Posterior vena cava (tissue), 2 donors: ENCODE data around the gene IQGAP2. TPM values are rescaled to one million over a fixed set of nuclear protein-coding genes. Genes with fewer than 3 reads are reported as not detected.
"Not testable (repeated sequence)": the region's sequence is repeated elsewhere in the genome, so short reads cannot be mapped to it uniquely, and the experiment has no call there.

Experiments used
- DNase-seq: peaks from one replicate; pipeline ENCODE4 v3.0.0-alpha.2; 2020; ENCODE audit warnings: low spot score
- intact Hi-C, 2 donors: fragments of 100-400 bp; cut with DNase I; formaldehyde crosslinking; loops; one replicate each; pipeline versions ENCODE4 v1.14.1 to v1.14.2; 2022 to 2023
- total RNA-seq, 2 donors: library from RNA; stranded (reverse); fragmentation: NEBNext Ultra II Directional; extraction: Animal tissue kit (Norgen Biotek cat#: 25700); gene quantifications; one replicate each; pipeline ENCODE4 v1.2.1, GENCODE V29; 2021
- donor health status: DM: yes; HTN: yes; CAD: no.
- donor health status: DM: yes; HTN: yes; CAD: no.

The IQGAP2 gene
- total RNA-seq, 2 donors from 2014 or later, result 12.9 to 15.0 TPM

- no peak for DNase-seq
- intact Hi-C loops, result loop anchor here in 1 of 2 donors (5.0 kb wide), 1 partner anchor 230 kb away; no protein-coding TSS in a partner anchor
Observed at GRCh38 chr5:76657683-76658311, 254.7 kb downstream of the IQGAP2 start.

DNA sequence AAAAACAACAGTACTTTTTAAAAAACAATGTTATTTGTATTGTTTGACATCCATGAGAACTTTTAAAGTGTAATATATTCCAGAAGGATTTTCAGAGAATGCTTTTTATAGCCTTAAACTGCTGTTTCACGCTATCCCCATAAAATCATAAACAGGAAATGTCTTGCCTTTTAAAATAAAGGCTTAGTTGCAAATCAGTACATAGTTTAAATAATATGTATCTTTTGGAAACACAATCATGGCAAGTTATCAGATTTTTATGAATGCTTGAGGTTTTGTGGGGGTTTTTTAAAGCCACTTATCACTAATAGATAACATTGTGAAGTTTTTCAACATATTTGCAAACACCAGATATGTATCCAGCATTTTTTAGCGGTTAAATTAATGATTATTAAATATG is 257.3 kb downstream of the IQGAP2 start:
- intact Hi-C loops, result loop anchor here in 1 of 2 donors (10.0 kb wide), 1 partner anchor 1594 kb away; no protein-coding TSS in a partner anchor
- DNase-seq, result no peak

- intact Hi-C loops, result loop anchor here in 1 of 2 donors (10.0 kb wide), 1 partner anchor 1592 kb away; no protein-coding TSS in a partner anchor
- DNase-seq, result no peak
Observed at GRCh38 chr5:76662521-76662920, 259.4 kb downstream of the IQGAP2 start.

GRCh38 chr5:76663573-76663972 is 260.5 kb downstream of the IQGAP2 start:
- no peak for DNase-seq
- intact Hi-C loops, result loop anchor here in 1 of 2 donors (10.0 kb wide), 1 partner anchor 1591 kb away; no protein-coding TSS in a partner anchor

DNA sequence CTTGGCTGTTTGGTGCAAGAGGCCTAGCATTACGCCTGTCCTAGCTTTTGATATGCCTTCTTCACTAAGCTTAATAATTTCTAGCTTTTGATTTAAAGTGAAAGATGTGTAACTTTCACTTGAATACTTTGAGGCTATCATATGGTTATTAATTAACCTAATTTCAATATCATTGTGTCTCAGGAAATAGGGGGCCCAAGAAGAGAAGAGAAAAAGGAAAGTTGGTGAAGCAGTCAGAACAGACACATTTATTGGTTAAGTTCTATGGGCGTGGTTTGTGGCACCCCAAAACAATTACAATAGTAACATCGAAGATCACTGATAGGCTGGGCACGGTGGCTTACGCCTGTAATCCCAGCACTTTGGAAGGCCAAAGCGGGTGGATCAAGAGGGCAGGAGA is 261.0 kb downstream of the IQGAP2 start:
- intact Hi-C loops, result loop anchor here in 1 of 2 donors (10.0 kb wide), 1 partner anchor 1591 kb away; no protein-coding TSS in a partner anchor
- DNase-seq, result no peak

GRCh38 chr5:76667495-76667894 is 264.4 kb downstream of the IQGAP2 start:
- intact Hi-C loops, result loop anchor here in 1 of 2 donors (10.0 kb wide), 1 partner anchor 1587 kb away; no protein-coding TSS in a partner anchor
- no peak for DNase-seq

GRCh38 chr5:76669245-76669644 is 266.2 kb downstream of the IQGAP2 start:
- DNase-seq, result no peak
- intact Hi-C loops, result loop anchor here in 1 of 2 donors (10.0 kb wide), 1 partner anchor 1586 kb away; no protein-coding TSS in a partner anchor

- intact Hi-C loops, result no loop called here
- DNase-seq, result no peak
Observed at GRCh38 chr5:76670508-76670907, 267.4 kb downstream of the IQGAP2 start.

GRCh38 chr5:76672242-76672641 is 269.2 kb downstream of the IQGAP2 start:
- intact Hi-C loops, result no loop called here
- DNase-seq, result no peak

- intact Hi-C loops, result no loop called here
- DNase-seq, result no peak
Observed at GRCh38 chr5:76673125-76673524, 270.0 kb downstream of the IQGAP2 start.

DNA sequence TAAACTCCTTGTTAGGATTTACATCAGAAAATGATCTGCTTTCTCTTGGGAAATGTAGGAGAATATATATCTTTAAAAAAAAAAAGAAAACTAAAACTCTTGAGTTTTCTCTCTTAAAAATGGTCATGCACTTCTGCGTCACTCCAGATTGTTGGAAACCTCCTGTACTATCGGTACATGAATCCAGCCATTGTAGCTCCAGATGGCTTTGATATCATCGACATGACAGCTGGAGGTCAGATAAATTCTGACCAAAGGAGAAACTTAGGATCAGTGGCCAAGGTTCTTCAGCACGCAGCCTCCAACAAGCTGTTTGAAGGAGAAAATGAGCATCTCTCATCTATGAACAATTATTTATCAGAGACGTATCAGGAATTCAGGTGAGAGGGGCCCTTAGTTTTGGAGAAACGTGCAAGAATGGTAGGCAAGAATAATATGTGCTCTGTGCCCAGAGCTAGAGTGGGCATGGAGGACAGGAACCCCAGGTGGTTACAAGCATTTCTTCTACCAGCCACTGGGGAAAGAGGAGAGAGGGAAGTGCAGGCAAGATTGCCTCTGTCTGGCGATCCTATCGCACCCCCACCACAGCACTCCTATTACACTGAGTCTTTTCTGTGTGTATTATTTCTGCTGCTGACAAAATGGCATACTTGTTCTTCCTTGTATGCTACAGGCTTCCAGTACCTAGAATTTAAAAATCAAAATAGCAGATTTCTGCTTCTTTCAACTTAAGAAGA is 271.4 kb downstream of the IQGAP2 start:
- no peak for DNase-seq
- intact Hi-C loops, result no loop called here

GRCh38 chr5:76675364-76675763 is 272.3 kb downstream of the IQGAP2 start:
- intact Hi-C loops, result no loop called here
- DNase-seq, result no peak

DNA sequence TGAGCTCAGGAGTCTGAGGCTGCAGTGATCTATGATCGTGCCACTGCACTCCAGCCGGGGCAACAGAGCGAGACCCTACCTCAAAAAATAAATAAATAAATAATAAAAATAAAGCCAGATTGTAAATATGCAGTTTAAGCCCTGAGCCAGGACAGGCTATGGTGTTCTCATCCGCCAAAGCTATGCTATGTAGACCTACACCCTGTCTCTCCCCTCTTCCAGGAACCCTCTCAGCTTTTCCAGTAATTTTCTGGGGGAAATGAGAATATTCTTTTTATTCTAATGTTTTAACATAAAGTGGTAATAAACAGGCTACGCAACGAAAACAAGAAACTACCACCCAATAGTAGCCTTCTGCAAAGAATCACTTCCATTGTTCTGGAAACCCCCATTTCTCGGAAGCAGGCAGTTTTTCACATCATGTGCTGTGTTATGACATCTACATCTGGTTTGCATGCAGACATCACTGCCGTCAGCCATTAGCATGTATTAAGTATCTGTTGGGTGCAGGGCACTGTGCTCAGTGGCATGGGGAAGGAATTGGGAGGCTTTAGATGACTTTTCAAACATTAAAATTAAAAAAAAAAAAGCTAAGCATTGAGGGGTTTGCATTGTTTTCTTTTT is 274.9 kb downstream of the IQGAP2 start:
- DNase-seq, result no peak
- intact Hi-C loops, result no loop called here

GRCh38 chr5:76679231-76679630 is 276.1 kb downstream of the IQGAP2 start:
- intact Hi-C loops, result no loop called here
- no peak for DNase-seq

- intact Hi-C loops, result loop anchor here in 1 of 2 donors (5.0 kb wide), 1 partner anchor 971 kb away; no protein-coding TSS in a partner anchor
- not testable (repeated sequence) for DNase-seq
Observed at GRCh38 chr5:76680826-76681225, 277.7 kb downstream of the IQGAP2 start.

- intact Hi-C loops, result loop anchor here in 1 of 2 donors (5.0 kb wide), 1 partner anchor 971 kb away; no protein-coding TSS in a partner anchor
- DNase-seq, result no peak
Observed at GRCh38 chr5:76681287-76681686, 278.2 kb downstream of the IQGAP2 start.

- intact Hi-C loops, result loop anchor here in 1 of 2 donors (5.0 kb wide), 1 partner anchor 970 kb away; no protein-coding TSS in a partner anchor
- DNase-seq, result no peak
Observed at GRCh38 chr5:76682387-76682786, 279.3 kb downstream of the IQGAP2 start.

DNA sequence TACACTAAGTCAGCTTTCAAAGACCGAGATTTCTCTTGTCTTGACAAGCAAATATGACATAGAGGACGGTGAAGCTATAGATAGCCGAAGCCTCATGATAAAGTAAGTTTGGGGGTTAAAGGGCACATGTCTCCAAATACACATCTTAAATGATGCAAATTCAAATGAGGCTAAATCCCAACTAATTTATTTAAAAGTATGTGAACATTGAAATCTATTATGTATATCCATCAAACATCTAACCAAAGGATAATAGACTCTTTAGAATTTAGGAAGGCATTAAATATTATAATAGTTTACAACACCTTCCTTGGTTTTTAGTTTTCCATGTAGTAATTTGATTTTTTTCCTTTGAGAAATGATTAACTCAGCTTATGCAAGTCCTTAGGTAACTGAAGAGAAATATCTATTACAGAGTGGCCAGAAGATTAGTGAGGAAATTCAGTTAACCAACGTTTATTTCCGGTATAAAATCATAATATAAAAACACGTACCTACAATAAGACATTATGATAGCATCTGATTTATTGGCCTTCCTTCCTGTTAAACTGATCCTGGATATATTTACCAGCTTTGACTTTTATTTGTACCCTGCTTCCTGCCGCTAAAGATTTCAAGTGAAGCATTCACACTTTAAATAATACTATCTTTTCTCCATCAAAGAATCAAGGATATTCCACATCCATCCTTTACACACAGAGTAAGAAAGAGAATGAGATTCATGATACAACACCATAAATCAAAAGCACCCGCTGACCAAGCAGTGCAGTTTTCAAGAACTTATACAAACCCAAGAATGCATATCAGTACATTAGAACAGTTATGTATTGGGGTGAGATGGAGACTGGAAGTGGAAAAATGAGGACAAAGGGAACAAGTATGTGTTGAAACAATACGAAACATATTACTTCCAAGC is 281.0 kb downstream of the IQGAP2 start:
- intact Hi-C loops, result loop anchor here in 1 of 2 donors (5.0 kb wide), 1 partner anchor 968 kb away; no protein-coding TSS in a partner anchor
- DNase-seq, result no peak
